Inferior parietal cortex (tissue), 1 donor: ENCODE data around the gene CD244.
"Not testable (repeated sequence)": the region's sequence is repeated elsewhere in the genome, so short reads cannot be mapped to it uniquely, and the experiment has no call there.

ENCODE experiments used
- DNase-seq: peaks from one replicate; pipeline ENCODE4 v3.0.0-alpha.2; 2016; ENCODE audit errors: extremely low spot score

CD244 gene

DNA sequence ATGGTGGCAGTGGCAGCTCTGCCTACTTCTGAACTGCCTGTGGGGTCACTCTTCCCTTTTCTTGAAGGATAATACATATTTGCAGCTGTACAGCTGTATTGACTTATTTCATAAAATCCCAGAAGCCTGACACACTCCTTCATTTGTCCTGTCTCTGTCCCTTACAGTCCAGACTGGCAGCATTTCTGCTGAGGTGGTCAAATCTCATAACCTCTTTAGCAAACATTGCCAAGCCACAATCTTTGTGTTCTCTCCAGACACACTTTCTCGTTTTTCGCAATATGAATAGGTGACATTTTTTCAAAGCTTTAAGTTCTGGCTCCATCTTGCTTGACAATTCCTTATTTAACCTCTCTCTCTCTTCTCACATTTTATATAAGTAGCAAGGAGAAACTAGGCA lies 51.5 kb downstream of the CD244 start:
- no peak for DNase-seq

- no peak for DNase-seq
Measured at GRCh38 chr1:160810486-160810885, 52.2 kb downstream of the CD244 start.

DNA sequence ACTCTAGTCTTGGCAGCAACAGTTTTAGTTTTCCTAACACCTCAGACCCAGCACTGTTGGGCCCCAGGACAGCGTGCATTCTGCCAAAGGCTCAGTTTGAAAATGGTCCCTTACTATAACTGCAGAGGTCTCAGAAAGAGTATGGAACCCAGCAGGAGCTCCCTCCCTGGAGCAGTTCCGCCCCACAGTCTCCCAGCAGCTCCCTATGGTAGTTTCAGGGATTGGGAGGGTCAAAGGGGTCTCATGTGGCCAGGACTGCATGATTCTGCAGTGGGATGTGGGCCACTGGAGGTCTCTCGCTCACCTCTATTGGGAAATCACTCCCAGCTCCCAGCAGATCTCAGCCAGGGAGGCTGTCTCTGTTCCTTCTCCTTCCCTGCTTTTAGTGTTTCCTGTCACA lies 54.4 kb downstream of the CD244 start:
- DNase-seq: no peak

- DNase-seq: no peak
Measured at GRCh38 chr1:160807738-160808137, 54.9 kb downstream of the CD244 start.

DNA sequence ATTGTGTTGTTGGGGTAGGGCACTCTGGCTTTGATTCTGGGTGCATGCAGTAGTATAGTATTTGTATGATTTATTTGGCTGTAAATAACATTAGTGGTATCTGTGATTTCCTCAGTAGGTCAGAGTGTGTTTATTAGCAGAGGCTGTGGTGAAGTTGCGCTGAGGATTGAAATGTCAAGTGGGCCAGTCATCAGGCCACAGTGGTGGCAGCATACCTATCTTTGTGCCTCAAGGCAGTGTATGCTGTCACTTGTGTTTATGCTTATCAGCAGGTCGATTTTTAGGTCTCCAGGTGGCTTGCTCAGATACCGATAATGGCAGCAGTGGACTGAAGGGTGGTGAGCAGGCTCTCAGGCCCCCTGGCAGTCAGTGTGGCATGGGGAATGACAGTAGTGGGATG lies 55.4 kb downstream of the CD244 start:
- DNase-seq: no peak

DNA sequence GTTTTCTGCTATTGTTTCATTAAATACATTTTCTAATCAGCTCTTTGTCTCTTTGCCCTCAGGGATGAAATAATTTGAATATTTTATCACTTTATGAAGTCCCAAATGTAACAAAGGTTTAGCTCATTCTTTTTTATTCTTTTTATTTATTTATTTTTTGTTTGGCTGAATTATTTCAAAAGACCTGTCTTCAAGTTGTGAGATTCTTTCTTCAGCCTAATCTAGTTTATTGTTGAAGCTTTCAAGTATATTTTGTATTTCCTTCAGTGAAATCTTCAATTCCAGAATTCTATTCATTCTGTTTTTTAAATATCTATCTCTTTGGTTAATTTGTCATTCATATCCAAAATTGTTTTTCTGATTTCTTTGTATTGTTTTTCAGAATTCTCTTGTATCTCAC lies 55.9 kb downstream of the CD244 start:
- no peak for DNase-seq

GRCh38 chr1:160806109-160806665 lies 56.5 kb downstream of the CD244 start:
- DNase-seq: no peak

- DNase-seq: no peak
Measured at GRCh38 chr1:160801836-160802580, 60.7 kb downstream of the CD244 start.

GRCh38 chr1:160800645-160801408 lies 61.9 kb downstream of the CD244 start:
- DNase-seq: no peak

- DNase-seq: no peak
Measured at GRCh38 chr1:160800142-160800541, 62.5 kb downstream of the CD244 start.

DNA sequence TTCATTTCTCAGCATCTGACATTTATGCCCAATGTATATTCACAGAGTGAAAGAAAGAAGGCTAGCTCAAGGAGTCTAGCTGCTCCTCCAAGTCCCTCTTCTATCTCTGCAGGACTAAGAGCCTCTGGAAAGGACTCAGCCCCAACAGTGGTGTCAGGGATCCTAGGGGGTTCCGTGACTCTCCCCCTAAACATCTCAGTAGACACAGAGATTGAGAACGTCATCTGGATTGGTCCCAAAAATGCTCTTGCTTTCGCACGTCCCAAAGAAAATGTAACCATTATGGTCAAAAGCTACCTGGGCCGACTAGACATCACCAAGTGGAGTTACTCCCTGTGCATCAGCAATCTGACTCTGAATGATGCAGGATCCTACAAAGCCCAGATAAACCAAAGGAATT lies 63.0 kb downstream of the CD244 start:
- no peak for DNase-seq

DNA sequence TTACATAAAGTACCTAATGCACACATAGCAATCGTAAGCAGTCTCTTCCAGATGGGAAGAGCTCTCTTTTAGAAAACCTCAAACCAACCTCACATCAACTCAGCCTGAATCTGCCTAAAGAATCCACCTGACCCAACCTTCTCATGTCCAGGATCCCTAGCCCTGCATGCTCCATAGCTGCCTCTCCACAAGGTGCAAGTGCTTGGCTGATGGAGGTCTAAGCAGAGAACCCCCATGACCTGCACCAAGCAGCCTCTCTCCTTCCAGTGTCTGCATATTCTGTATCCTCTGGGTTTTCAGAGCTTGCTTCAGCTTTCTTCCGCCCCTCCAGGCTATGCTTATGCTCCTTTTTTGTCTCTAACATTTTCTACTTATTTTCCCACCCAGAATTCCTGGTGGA lies 64.2 kb downstream of the CD244 start:
- no peak for DNase-seq

GRCh38 chr1:160797861-160798273 lies 64.8 kb downstream of the CD244 start:
- DNase-seq: no peak

DNA sequence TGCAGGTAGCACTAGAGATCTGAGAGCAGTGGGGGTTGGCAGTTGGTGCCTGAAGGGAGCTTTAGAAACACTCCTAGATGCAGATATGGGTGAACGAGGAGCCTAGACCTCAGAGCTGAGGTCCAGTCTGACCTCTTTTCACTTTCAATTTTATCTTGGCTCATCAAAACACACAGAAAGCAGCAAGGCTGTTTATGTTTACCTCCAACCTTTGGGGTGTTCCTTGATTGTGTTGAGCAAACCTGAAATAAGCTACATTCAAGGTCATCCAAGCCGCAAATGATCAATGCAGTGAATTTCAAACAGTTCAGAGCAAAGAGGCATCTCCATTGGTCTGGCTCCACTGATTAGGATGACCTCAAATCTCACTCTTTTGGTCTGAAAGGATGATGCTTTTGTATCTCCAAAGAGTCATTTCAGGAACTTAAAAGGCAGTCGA lies 65.4 kb downstream of the CD244 start:
- no peak for DNase-seq

DNA sequence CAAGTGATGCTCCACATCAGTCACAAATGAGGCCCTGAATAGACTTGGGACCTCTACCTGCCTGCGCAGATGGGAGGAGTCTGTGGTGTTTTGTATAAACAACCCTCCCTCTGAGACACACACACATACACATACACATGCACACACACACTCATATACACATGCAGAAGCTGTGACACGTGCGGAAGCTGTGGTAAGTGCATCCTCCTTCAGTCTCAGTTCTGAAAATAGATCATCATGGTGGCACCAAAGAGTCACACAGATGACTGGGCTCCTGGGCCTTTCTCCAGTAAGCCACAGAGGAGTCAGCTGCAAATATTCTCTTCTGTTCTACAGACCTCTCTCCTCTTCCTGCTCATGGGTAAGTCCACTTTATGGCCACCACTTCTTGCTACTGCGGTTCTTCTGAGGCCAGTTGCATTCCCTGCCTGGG lies 66.7 kb downstream of the CD244 start, which contains the start of gene LY9:
LY9 (plus strand) TSS at position 224 of the 433 bp plus-strand sequence; CDS start at position 238, 14 bp downstream.
- no peak for DNase-seq

DNA sequence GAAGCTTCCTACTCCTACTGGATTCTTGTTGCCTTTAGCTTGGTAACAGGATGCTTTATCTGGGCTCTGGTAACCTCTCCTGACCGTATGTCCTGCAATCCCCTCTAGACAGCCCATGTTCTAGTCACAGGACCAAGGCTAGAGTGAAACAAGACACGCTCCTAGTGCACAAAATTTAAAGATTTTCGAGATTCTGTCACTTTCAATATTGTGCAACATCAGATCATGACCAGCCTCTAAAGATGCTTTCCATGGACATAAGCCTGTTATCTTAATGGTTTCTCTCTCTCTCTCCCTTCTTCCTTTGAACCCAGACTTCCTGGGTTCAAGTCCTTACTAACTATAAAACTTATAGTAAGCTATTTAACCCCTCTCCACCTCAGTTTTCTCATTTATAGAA lies 68.3 kb downstream of the CD244 start:
- no peak for DNase-seq

- DNase-seq: no peak
Measured at GRCh38 chr1:160789702-160790611, 72.7 kb downstream of the CD244 start.

- no peak for DNase-seq
Measured at GRCh38 chr1:160789051-160789701, 73.5 kb downstream of the CD244 start.

GRCh38 chr1:160782988-160783765 lies 79.5 kb downstream of the CD244 start:
- not testable (repeated sequence) for DNase-seq
